NB4 (cell line): ENCODE results near the gene FAM9A.

Experiments
- CTCF ChIP-seq: IDR thresholded peaks from one replicate; pipeline ENCODE4 v1.5.1; 2012; ENCODE audit warnings: low read depth, low read length
- MYC ChIP-seq: IDR thresholded peaks from 2 replicates; pipeline ENCODE4 v1.6.1; 2011; ENCODE audit warnings: low read depth, low read length
- POLR2A ChIP-seq: IDR thresholded peaks from 2 replicates; pipeline ENCODE4 v1.6.1; 2011; ENCODE audit warnings: mild to moderate bottlenecking; ENCODE audit not compliant: insufficient read length; ENCODE audit errors: extremely low read depth

- TF ChIP-seq CTCF (no peak), POLR2A (no peak), MYC (no peak)
Observed at GRCh38 chrX:8849458-8849857, 48.3 kb upstream of the FAM9A start.
